GM21786 (cell line): ENCODE data around the gene SSTR1.

Source experiments
- ATAC-seq: cut with Tn5 transposase; IDR thresholded peaks from one replicate; pipeline ENCODE4 v1.9.1; 2021; ENCODE audit not compliant: unreplicated experiment

SSTR1 gene

DNA sequence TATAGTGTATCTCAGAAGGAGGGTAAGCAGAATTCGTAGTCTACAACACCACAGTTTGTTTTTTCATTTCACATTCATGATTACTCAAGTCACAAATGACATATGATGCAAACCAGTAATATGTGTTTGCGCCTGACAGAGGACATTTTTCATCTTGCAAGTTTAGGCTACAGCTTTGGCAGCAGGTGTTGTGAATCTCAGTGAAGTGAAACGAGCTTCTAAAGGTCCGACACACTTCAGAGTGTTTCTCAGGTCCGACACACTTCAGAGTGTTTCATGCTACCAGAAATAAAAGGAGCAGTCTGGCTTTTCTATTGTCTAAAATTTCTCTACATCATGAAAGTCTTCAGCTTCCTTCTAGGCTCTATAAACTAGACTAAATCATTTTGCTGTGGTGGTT lies 25.5 kb downstream of the SSTR1 start:
- no peak for ATAC-seq

GRCh38 chr14:38238332-38238731 lies 30.6 kb downstream of the SSTR1 start:
- ATAC-seq: no peak

GRCh38 chr14:38238878-38239277 lies 31.2 kb downstream of the SSTR1 start:
- no peak for ATAC-seq

DNA sequence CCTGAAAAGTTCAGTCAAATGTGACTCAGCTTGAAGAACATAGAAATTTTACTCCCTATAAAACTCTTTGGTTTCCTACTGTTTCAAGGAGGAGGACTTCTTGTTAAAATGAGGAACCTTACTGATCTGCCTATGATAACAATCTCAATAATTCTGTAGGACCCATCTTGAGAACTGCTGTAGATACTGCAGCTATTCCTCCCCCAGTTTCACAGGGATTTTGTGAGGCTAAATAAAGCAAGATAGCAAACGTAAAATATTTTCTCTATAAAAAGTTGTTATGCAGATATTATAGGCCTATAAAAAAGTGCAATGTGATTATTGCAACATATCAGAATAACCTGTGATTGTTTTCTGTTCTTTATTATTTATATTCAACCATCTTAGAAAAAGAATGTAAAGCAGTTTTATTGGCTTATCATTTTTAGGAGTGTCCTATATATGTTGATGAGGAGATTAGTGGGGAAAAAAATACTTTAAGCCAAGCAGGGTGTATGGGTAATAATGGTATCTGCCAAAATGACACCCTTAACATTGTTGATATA lies 36.1 kb downstream of the SSTR1 start:
- ATAC-seq: no peak

DNA sequence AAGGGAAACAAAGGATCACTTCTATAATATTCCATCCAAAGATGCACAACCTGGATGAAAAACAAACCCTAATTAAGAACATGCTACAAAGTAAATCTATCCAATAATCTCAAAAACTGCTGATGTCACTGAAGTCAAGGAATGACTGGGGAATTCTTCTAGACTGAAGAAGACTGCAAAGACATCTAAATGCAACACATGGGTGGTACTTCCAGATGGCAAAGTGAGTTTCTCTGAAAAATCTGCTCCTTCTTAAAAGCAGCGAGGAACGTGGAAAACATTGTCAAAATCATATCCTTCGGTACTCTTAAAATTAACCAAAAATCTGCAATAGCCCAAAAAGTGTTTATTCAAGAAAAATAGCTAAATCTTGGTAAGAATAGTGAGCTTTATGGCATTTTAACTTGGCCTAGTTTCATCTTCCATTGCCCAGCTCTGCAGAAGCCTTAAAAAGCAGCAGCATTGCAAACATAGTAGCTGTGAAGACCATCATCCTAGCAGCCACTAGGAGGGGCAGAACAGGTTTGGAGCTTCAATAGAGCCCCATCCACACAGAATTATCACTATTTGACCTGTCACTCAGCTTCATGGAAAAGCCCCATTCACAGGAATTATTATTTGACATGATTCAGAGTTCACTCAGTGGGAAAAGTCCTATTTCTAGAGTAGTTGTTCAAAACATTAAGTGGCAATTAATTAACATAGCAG lies 40.8 kb downstream of the SSTR1 start:
- no peak for ATAC-seq

- no peak for ATAC-seq
These were observed 42.6 kb downstream of the SSTR1 start for GRCh38 chr14:38250331-38250730.

DNA sequence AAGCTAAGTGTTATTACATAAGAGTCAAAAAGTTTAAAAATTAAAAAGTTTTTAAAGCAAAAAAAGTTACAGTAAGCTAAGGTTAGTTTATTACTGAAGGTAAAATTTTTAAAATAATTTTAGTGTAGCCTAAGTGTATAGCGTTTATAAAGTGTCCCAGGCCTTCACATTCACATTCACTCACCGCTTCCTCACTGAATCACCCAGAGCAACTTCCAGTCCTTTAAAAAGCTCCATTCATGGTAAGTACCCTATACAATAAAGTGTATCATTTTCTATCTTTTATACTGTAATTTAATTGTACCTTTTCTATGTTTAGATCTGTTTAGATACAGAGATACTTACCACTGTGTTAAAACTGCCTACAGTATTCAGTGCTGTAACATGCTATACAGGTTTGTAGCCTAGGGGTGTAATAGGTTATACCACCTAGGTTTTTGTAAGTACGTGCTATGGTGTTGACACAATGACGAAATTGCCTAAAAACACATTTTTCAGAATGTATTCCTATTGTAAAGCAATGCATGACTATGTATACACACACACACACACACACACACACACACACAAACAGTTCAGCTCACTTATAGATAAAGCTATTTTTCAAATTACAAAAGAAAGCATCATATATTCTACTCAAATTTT lies 44.5 kb downstream of the SSTR1 start:
- no peak for ATAC-seq

GRCh38 chr14:38253676-38254075 lies 46.0 kb downstream of the SSTR1 start:
- no peak for ATAC-seq

DNA sequence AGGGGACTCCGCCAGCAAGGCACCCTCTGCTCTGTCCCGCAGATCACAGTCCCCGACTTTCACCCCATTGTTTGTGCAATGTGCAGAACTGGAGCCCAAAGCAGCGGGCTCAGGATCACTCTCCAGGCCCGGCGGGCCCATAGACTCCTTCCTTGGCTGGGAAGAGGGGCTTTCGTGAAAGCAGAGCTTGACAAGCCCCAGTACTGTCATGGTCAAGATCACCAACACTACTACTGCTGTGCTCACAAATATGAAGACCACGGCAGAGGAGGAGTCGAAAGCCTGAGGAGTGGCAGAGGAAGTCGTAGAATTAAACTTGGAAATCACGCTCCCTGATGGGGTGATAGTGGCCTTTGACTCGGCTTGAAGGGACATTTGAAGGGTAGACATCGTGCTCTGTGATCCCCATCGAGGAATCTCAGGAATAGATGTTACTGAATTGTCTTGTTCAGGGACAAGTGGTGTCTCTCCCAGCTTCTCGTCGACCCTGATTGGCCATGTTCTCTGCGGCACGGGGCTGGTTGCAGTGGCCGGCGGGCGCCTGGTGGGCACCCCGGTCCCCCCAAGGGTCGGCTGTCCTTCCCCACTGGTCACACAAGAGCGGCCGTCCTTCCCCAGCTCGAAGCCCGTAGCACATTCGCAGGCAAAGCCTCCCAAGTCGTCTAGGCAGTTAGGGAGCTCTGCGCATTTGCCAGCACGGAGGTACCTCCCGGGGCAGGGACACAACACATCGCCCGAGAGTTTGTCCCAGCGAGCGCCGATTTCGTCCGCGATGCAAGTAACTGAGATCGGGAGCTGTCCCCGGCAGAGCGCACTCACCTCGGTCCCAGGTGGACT lies 47.1 kb downstream of the SSTR1 start:
- ATAC-seq: no peak

GRCh38 chr14:38255408-38255672 lies 47.6 kb downstream of the SSTR1 start:
- ATAC-seq: no peak

DNA sequence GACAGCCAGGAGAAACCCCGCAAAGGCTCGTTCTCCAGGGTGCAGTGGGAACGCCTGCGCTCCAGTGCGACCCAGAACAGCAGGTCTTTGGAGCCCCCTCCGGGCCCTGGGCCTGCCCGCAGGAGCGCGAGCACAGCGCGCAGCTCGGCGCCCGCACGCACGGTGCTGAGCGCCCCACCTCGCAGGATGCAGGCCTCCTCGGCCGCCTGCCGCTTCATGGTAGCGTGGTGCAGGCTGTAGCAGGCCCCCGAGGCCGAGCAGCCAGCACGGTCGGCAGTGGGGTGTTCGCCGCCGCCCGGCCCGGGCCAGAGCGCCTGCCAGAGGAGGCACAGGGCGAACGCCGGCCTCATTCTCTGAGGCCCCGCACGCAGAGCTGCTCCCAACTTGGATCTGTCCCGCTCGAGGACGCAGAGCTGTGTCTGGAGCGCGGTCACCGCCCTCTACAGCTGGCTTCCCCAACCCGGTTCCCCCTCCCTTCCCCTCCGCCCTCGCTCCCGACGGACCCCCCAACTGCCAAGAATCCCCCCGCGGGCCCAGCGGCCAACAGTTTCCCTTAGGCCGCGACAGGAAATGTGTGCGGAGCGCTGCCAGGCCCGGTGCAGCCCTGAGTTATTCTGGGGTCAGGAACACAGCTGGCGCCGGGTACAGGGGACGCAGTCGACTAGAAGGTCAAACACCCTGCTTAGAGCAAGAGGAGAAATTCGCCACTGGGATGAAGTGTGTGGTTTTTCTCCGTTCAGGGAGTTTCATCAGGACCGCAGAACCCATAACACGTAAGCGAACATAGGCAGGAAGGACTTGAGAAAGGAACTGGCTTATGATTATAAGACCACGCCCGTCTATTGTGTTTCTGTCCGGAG lies 48.2 kb downstream of the SSTR1 start, which contains the start of gene CLEC14A:
CLEC14A (minus strand) TSS at position 421 of the 860 bp plus-strand sequence; CDS start at position 350, 71 bp downstream.
- ATAC-seq: no peak

DNA sequence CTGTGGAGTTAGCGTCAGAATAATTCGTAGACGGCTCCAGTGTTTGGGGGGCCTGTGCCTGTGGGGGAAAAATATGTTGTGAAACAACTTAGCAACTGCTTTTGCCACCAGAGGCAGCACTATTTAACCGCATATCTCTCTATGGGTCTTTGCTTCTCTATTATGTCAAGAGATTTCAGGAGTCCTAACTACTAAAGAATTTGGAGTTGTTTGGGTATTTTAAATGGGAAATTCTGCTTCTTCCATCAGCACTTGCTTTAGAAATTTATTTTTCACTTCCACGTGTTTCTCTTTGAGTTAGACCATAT lies 48.8 kb downstream of the SSTR1 start:
- no peak for ATAC-seq

- no peak for ATAC-seq
These were observed 49.8 kb downstream of the SSTR1 start for GRCh38 chr14:38257507-38257906.

DNA sequence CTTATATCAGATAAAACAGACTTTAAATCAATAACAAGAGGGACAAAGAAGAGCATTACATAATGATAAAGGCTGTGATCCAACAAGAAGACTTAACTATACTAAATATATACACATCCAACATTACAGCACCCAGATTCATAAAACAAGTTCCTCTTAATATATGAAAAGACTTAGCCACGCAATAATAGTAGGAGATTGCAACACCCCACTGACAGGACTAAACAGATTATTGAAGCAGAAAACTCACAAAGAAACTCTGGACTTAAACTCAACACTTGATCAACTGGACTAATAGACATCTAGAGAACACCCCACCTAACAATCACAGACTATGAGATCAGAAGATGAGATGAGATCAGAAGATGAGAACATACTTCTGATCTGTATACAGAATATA lies 53.9 kb downstream of the SSTR1 start:
- no peak for ATAC-seq
